ENCODE results near the gene DSC1.

The DSC1 gene, protein sequence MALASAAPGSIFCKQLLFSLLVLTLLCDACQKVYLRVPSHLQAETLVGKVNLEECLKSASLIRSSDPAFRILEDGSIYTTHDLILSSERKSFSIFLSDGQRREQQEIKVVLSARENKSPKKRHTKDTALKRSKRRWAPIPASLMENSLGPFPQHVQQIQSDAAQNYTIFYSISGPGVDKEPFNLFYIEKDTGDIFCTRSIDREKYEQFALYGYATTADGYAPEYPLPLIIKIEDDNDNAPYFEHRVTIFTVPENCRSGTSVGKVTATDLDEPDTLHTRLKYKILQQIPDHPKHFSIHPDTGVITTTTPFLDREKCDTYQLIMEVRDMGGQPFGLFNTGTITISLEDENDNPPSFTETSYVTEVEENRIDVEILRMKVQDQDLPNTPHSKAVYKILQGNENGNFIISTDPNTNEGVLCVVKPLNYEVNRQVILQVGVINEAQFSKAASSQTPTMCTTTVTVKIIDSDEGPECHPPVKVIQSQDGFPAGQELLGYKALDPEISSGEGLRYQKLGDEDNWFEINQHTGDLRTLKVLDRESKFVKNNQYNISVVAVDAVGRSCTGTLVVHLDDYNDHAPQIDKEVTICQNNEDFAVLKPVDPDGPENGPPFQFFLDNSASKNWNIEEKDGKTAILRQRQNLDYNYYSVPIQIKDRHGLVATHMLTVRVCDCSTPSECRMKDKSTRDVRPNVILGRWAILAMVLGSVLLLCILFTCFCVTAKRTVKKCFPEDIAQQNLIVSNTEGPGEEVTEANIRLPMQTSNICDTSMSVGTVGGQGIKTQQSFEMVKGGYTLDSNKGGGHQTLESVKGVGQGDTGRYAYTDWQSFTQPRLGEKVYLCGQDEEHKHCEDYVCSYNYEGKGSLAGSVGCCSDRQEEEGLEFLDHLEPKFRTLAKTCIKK

DNA sequence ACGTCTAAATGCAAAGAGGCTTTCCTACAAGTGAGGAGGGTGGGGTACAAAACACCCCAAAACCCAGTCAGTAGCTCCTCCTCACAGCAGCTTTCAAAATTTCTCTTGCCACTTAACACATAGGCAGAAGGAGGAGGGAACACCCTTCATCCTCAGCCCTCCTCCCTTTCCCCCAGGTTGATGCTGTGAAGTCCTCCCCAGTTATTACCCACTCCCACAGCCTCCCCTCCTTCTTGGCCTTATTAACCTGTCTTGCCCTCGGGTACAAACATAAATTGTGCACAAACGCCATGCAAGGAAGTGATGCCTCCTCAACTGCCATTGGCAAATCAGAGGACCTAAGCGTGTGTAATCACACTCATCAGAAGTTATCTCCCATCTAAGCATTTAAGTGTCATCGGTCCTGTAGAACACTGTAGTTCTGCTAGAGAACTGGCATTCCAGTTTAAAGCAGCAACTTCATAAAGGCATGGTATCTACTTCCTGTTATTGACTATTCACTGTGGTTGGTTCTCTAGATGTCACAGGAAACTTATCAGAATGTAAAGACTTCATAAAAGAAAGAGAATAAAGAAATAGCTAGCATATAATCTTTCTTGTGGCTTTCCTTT, at the start of gene DSC1:
Gene DSC1 (minus strand): TSS at position 32 of the 611 bp plus-strand sequence. CDS start 262 bp downstream, outside the sequence.
- H3K4me3 ChIP-seq (ENCODE audit: low read depth, low read length) = no peak within 1 kb of the TSS
- no peaks in the 10 kb centered on the region for H3K27me3 ChIP-seq (ENCODE audit: control insufficient read depth, insufficient read depth, low read length)
- no peaks in the 10 kb centered on the region for H3K36me3 ChIP-seq (ENCODE audit: control insufficient read depth, insufficient read depth, low read length)
- no peak within 1 kb of the TSS for H3K9ac ChIP-seq (ENCODE audit: low read depth, low read length)
- no peaks in the 10 kb centered on the region for H3K9me3 ChIP-seq (ENCODE audit: control insufficient read depth, insufficient read depth, low read length)
- H3K4me1 ChIP-seq (ENCODE audit: control insufficient read depth, insufficient read depth, low read length) = peaks cover 5% of the 10 kb centered on the region; the same call in 1 of the 2 replicates
- no peak within 1 kb of the TSS for H3K27ac ChIP-seq (ENCODE audit: low read depth, low read length)

DNA sequence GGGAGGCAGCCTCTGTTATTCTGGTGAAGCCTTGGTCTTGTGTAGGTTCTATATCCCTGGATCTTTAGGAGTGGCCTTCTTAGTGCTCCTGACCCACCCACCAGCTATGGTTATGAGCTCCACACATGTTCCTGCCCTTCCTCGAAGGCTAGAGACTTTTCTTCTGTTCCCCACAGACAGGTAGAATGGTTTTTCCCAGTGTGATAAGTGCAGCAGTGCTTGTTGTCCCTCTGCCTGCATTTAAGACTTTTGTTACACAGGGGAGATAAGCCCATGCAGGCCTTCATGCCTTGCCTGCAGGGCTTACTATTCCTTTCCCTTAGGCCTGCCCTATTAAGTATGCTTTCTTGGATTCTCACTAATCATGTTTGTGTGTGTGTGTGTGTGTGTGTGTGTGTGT, 48.4 kb upstream of the DSC1 start:
- no peaks in the 10 kb centered on the region for H3K36me3 ChIP-seq (ENCODE audit: control insufficient read depth, insufficient read depth, low read length)
- peaks cover 21% of the 10 kb centered on the region for H3K4me1 ChIP-seq (ENCODE audit: control insufficient read depth, insufficient read depth, low read length)
- H3K9me3 ChIP-seq (ENCODE audit: control insufficient read depth, insufficient read depth, low read length) = no peaks in the 10 kb centered on the region
- no peak overlapping the region for H3K9ac ChIP-seq (ENCODE audit: low read depth, low read length)
- no peak overlapping the region for H3K4me3 ChIP-seq (ENCODE audit: low read depth, low read length)
- no peak overlapping the region for H3K27ac ChIP-seq (ENCODE audit: low read depth, low read length)
- no peaks in the 10 kb centered on the region for H3K27me3 ChIP-seq (ENCODE audit: control insufficient read depth, insufficient read depth, low read length)

DNA sequence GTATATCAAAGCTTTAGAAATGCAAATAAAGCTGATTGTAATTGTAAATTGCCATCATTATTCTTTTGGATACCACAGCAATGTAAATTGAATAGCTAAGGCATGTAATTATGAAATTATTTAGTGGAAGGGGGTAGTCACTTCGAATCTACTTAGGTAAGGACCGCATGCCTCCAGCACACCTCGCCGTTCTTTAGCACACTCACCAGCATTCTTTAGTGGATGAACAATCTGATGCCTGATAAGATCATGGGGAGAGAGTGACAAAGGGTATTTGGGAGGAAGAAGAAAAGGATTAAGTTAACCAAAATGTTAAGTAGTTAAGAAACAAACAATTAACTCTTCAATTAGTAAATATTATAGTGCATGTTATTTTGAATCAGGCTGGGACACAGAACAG, 46.4 kb upstream of the DSC1 start:
- Histone ChIP-seq H3K27ac (ENCODE audit: low read depth, low read length) (no peak overlapping the region), H3K9ac (ENCODE audit: low read depth, low read length) (no peak overlapping the region)

DNA sequence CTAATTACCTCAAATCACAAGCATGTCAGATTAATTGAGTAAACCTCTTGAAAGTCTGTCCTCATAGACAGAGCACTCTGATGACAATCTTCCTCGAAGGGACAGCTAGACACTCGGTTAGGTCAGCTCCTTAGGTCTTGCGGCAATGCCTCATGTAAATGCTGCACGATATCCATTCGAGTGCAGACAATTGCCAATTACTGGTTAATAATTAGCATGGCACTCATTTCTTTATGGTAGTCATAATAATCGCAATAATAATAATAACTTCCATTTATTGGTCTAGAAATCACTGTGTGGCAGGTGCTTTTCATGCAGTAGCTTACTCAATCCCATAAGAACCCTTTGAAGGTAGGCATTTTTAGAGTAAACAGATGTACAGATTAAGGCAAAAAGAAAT, 44.7 kb upstream of the DSC1 start:
- no peak overlapping the region for H3K27ac ChIP-seq (ENCODE audit: low read depth, low read length)
- H3K36me3 ChIP-seq (ENCODE audit: control insufficient read depth, insufficient read depth, low read length) = no peaks in the 10 kb centered on the region
- H3K4me1 ChIP-seq (ENCODE audit: control insufficient read depth, insufficient read depth, low read length) = peaks cover 21% of the 10 kb centered on the region
- no peak overlapping the region for H3K9ac ChIP-seq (ENCODE audit: low read depth, low read length)
- H3K9me3 ChIP-seq (ENCODE audit: control insufficient read depth, insufficient read depth, low read length) = no peaks in the 10 kb centered on the region
- H3K27me3 ChIP-seq (ENCODE audit: control insufficient read depth, insufficient read depth, low read length) = no peaks in the 10 kb centered on the region
- H3K4me3 ChIP-seq (ENCODE audit: low read depth, low read length) = no peak overlapping the region

More for the DNA sequence above, 46.4 kb upstream of the DSC1 start:
- no peaks in the 10 kb centered on the region for H3K27me3 ChIP-seq (ENCODE audit: control insufficient read depth, insufficient read depth, low read length)
- peaks cover 21% of the 10 kb centered on the region for H3K4me1 ChIP-seq (ENCODE audit: control insufficient read depth, insufficient read depth, low read length)
- no peaks in the 10 kb centered on the region for H3K36me3 ChIP-seq (ENCODE audit: control insufficient read depth, insufficient read depth, low read length)
- H3K9me3 ChIP-seq (ENCODE audit: control insufficient read depth, insufficient read depth, low read length) = no peaks in the 10 kb centered on the region
- H3K4me3 ChIP-seq (ENCODE audit: low read depth, low read length) = no peak overlapping the region

DNA sequence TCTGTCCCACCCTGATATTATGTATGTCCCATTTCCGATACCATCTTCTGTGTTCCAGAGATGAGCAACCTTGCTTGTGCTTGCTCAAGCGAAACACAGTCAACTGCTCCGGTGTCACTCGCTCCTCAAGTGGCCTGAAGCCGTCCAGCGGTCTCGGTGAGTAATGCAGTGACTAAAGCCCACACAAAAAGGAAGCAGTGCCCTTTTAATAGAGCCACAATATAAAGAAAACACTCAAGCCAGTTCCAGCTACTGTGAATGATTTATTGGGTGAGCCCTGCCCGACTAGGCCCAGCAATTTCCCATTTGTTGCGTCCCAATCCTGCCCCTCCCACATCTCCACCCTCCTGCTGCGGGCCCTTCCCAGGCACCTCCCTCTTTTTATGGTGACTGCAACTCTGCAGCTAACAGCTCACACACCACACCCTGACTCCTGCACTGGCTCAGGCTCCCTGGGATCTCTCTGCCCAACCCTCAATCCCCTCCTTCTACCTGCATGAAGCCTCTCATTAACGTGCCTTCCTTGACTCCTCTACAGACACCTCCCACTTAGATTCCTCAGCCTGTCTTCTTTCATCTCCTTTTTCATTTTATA, 44.2 kb upstream of the DSC1 start:
- Histone ChIP-seq H3K27me3 (ENCODE audit: control insufficient read depth, insufficient read depth, low read length) (no peaks in the 10 kb centered on the region), H3K27ac (ENCODE audit: low read depth, low read length) (no peak overlapping the region), H3K4me1 (ENCODE audit: control insufficient read depth, insufficient read depth, low read length) (peaks cover 21% of the 10 kb centered on the region), H3K9me3 (ENCODE audit: control insufficient read depth, insufficient read depth, low read length) (no peaks in the 10 kb centered on the region), H3K36me3 (ENCODE audit: control insufficient read depth, insufficient read depth, low read length) (no peaks in the 10 kb centered on the region), H3K4me3 (ENCODE audit: low read depth, low read length) (no peak overlapping the region), H3K9ac (ENCODE audit: low read depth, low read length) (no peak overlapping the region)

DNA sequence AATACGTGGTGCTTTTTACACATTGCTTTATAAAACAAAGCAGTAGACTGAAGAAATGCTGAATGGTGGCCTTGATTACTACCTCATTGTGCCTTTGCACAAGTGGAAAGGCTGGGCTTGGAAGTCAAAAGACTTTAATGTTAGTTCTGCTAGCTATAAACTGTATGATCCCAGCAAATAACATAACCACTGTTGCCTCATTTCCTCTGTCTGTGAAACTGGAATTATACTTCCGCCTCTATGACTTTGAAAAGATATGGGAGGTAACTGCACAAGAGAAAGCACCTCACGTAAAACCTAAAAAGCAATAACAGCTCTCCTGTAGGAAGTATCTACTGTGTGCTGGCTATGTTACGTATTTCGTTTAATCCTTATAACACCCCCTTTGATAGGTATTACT, 43.4 kb upstream of the DSC1 start:
- H3K36me3 ChIP-seq (ENCODE audit: control insufficient read depth, insufficient read depth, low read length) = no peaks in the 10 kb centered on the region
- H3K9ac ChIP-seq (ENCODE audit: low read depth, low read length) = no peak overlapping the region
- H3K27ac ChIP-seq (ENCODE audit: low read depth, low read length) = no peak overlapping the region
- H3K4me3 ChIP-seq (ENCODE audit: low read depth, low read length) = no peak overlapping the region
- peaks cover 21% of the 10 kb centered on the region for H3K4me1 ChIP-seq (ENCODE audit: control insufficient read depth, insufficient read depth, low read length)
- no peaks in the 10 kb centered on the region for H3K9me3 ChIP-seq (ENCODE audit: control insufficient read depth, insufficient read depth, low read length)
- H3K27me3 ChIP-seq (ENCODE audit: control insufficient read depth, insufficient read depth, low read length) = no peaks in the 10 kb centered on the region

DNA sequence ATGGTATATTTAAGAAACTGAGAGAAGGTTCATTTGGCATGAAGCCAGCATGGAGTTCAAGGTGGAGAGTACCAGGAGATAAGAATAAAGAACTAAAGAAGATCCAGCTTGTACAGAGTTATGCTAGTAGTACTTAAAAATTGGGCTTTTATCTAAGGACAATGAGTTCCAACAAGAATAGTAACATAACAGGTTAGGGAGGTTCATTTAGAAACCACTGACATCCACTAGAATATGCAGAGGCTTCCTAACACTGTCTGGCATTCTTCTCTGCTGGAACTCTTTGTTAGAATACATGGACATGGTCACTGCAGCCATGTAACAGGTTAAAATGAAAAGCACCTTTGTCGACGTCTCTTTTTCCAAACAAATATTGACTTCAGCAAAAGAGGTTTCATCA, 42.6 kb upstream of the DSC1 start:
- Histone ChIP-seq H3K4me3 (ENCODE audit: low read depth, low read length) (no peak overlapping the region), H3K9ac (ENCODE audit: low read depth, low read length) (no peak overlapping the region), H3K36me3 (ENCODE audit: control insufficient read depth, insufficient read depth, low read length) (no peaks in the 10 kb centered on the region), H3K27ac (ENCODE audit: low read depth, low read length) (no peak overlapping the region), H3K27me3 (ENCODE audit: control insufficient read depth, insufficient read depth, low read length) (no peaks in the 10 kb centered on the region), H3K4me1 (ENCODE audit: control insufficient read depth, insufficient read depth, low read length) (peaks cover 21% of the 10 kb centered on the region), H3K9me3 (ENCODE audit: control insufficient read depth, insufficient read depth, low read length) (no peaks in the 10 kb centered on the region)

DNA sequence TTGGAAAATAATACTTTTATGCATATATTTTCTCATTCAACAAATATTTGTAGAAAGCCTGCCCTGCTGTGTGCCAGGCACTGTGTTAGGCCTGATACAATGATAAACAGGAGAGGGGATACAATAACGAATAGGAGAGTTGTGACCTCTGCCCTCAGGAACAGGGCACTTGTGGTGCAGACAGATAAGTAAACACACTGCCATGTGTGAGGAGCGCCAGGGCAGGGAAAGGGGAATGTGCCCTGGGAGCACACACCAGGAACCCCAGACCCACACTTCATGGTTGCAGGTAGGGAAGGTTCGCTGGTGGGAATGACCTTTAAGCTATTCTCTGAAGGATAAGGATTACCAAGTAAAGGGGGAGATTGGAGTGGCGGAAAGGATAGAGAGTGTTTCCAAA, 42.2 kb upstream of the DSC1 start:
- H3K9ac ChIP-seq (ENCODE audit: low read depth, low read length) = no peak overlapping the region
- H3K27ac ChIP-seq (ENCODE audit: low read depth, low read length) = no peak overlapping the region
- H3K4me1 ChIP-seq (ENCODE audit: control insufficient read depth, insufficient read depth, low read length) = peaks cover 22% of the 10 kb centered on the region

DNA sequence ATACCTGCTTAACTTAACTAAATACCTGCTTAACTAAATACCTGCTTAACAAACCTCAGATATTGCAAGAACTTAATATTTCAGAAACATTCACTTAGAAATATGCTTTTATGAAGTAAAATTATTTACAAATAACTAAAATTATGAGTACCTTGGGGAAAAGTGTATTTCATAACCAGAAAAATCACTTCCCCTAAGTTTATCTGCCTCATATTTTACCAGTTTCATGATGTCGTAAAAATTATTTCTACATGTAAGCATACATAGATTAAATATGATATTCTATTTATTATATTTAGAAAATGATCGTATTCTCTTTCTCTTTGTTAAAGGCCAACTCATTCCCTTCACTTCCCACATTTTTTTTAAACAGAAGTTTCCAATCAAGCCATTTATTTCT, 41.5 kb upstream of the DSC1 start:
- no peak overlapping the region for H3K4me3 ChIP-seq (ENCODE audit: low read depth, low read length)
- H3K27ac ChIP-seq (ENCODE audit: low read depth, low read length) = no peak overlapping the region
- no peaks in the 10 kb centered on the region for H3K36me3 ChIP-seq (ENCODE audit: control insufficient read depth, insufficient read depth, low read length)
- H3K9me3 ChIP-seq (ENCODE audit: control insufficient read depth, insufficient read depth, low read length) = no peaks in the 10 kb centered on the region
- H3K27me3 ChIP-seq (ENCODE audit: control insufficient read depth, insufficient read depth, low read length) = no peaks in the 10 kb centered on the region
- no peak overlapping the region for H3K9ac ChIP-seq (ENCODE audit: low read depth, low read length)
- peaks cover 24% of the 10 kb centered on the region for H3K4me1 ChIP-seq (ENCODE audit: control insufficient read depth, insufficient read depth, low read length)

More for the DNA sequence above, 42.2 kb upstream of the DSC1 start:
- H3K9me3 ChIP-seq (ENCODE audit: control insufficient read depth, insufficient read depth, low read length) = no peaks in the 10 kb centered on the region
- no peaks in the 10 kb centered on the region for H3K27me3 ChIP-seq (ENCODE audit: control insufficient read depth, insufficient read depth, low read length)
- H3K4me3 ChIP-seq (ENCODE audit: low read depth, low read length) = no peak overlapping the region
- no peaks in the 10 kb centered on the region for H3K36me3 ChIP-seq (ENCODE audit: control insufficient read depth, insufficient read depth, low read length)

DNA sequence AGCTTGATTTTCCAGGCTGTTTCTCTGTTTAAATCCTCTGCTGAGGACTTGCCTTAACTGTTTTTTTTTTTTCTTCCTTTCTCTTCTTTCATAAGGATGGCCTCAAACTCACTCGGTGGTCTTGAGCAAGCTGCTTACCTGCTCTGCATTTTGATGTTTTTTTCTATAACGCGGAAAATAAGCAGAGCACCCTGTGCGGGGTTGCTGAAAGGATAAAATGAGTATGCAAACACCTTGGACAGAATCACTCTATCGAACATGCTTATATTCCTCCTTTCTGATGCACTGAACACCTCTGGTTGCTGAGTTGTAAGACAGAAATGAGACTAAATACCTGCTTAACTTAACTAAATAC, 41.1 kb upstream of the DSC1 start:
- Histone ChIP-seq H3K4me1 (ENCODE audit: control insufficient read depth, insufficient read depth, low read length) (peaks cover 23% of the 10 kb centered on the region), H3K27me3 (ENCODE audit: control insufficient read depth, insufficient read depth, low read length) (no peaks in the 10 kb centered on the region), H3K27ac (ENCODE audit: low read depth, low read length) (no peak overlapping the region), H3K9ac (ENCODE audit: low read depth, low read length) (no peak overlapping the region), H3K9me3 (ENCODE audit: control insufficient read depth, insufficient read depth, low read length) (no peaks in the 10 kb centered on the region), H3K4me3 (ENCODE audit: low read depth, low read length) (no peak overlapping the region), H3K36me3 (ENCODE audit: control insufficient read depth, insufficient read depth, low read length) (no peaks in the 10 kb centered on the region)
